Prostate gland (tissue), 2 donors: ENCODE results near the gene CSRP1.
"Not testable (repeated sequence)": the region's sequence is repeated elsewhere in the genome, so short reads cannot be mapped to it uniquely, and the experiment has no call there.

Experiments
- CTCF ChIP-seq, 4 experiments: fragments of 200-600 bp in 2 of 4; fragments of 450-650 bp in 2 of 4; sonication (generic) in 2 of 4; IDR thresholded peaks; 1 replicate in 3 of 4; 2 replicates in 1 of 4; pipeline ENCODE4 v1.5.1; 2016 to 2019; ENCODE audit warnings: antibody characterized with exemption in 4 of 4, mild to moderate bottlenecking in 2 of 4, moderate library complexity in 2 of 4
- POLR2A ChIP-seq: fragments of 450-650 bp; IDR thresholded peaks from one replicate; pipeline ENCODE4 v1.6.1; 2016; ENCODE audit warnings: antibody characterized with exemption, mild to moderate bottlenecking
- POLR2AphosphoS5 ChIP-seq: sonication (generic); formaldehyde crosslinking; IDR thresholded peaks from one replicate; pipeline ENCODE4 v1.6.1; 2017; ENCODE audit warnings: antibody characterized with exemption

- not testable (repeated sequence) for TF ChIP-seq CTCF (IDR thresholded peaks at IDR 0.05); POLR2A; POLR2AphosphoS5
Observed at GRCh38 chr1:201472321-201472720, 34.6 kb downstream of the CSRP1 start.
